Measurements from ENCODE around the gene SEZ6L. TPM values are rescaled to one million over a fixed set of nuclear protein-coding genes. Genes with fewer than 3 reads are reported as not detected.

The SEZ6L gene
- total RNA-seq, 1 experiment from 2014 or later, result not detected

DNA sequence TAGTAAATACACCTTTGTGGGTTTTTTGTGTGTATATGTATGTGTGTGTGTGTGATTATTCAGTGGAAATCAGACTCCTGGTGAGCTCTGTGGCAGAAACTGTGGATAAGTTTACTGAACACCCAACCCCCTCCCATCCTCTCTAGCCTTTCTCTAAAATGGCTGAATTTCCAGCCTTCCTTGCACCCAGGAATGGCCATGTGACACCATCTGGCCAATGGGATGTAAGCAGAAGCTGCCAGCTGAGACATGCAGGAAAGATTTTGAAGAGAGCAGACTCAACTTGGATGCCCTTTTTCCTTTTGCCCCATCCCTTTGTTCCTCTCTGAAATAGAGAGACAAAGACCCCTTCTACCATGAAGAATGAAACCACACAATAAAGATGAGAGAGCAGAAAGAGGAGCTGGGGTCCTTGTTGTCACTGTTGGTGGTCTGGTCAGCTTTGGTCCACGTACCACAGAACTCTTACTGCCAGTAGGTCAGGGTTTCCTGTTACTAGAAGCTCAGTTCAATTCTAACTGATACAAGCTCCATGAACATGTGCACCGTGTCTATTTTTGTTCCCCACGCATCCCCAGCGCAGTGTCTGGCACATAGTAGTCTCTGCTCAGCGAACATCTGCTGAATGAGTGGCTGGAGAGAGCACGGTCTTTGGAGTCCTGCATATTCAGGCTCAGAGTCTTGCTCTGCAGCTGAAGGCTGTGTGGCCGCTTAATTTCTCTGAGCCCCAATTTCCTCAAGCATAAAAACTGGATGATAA is 57.5 kb downstream of the SEZ6L start:
- Histone ChIP-seq H3F3A (ENCODE audit: low read length, unreplicated experiment) (no peaks in the 10 kb centered on the region), H4K20me1 (ENCODE audit: low read length) (no peaks in the 10 kb centered on the region), H3K36me3 (ENCODE audit: low read depth, low read length) (no peaks in the 10 kb centered on the region), H3K9me3 (ENCODE audit: low read length) (no peaks in the 10 kb centered on the region), H3K9me2 (replicated peaks; ENCODE audit: low read length) (no peaks in the 10 kb centered on the region), H2AFZ (ENCODE audit: low read length) (no peak overlapping the region), H3K27ac (ENCODE audit: low read length) (no peak overlapping the region), H3K4me3 (ENCODE audit: low read length) (no peak overlapping the region), H3K27me3 (ENCODE audit: low read length) (0 out of 2 replicates have a peak, but pooled peaks cover 3% of the 10 kb centered on the region), H3K79me2 (ENCODE audit: low read length) (no peaks in the 10 kb centered on the region), H3K9ac (ENCODE audit: low read length) (no peak overlapping the region), H3K4me2 (ENCODE audit: low read length) (no peak overlapping the region), H3K4me1 (ENCODE audit: insufficient read depth, low read length) (no peaks in the 10 kb centered on the region)
- no peak for ATAC-seq
- no TSS peak for BruUV-seq (replicated peaks)
- DNase-seq, result no peak
- ChIA-PET CTCF (no interaction called here), POLR2A (ENCODE audit: unreplicated experiment) (no interaction called here)
- no peak for TF ChIP-seq EZH2 (IDR thresholded peaks at IDR 0.05; ENCODE audit: low read length, unreplicated experiment)
- TF ChIP-seq EZH2phosphoT487 (IDR thresholded peaks at IDR 0.05; ENCODE audit: borderline replicate concordance, low read length), result no peak
- no peak for TF ChIP-seq CTCF (conservative IDR thresholded peaks at IDR 0.05; ENCODE audit: low read depth, low read length)
- intact Hi-C loops (cut with micrococcal nuclease), result no loop called here

DNA sequence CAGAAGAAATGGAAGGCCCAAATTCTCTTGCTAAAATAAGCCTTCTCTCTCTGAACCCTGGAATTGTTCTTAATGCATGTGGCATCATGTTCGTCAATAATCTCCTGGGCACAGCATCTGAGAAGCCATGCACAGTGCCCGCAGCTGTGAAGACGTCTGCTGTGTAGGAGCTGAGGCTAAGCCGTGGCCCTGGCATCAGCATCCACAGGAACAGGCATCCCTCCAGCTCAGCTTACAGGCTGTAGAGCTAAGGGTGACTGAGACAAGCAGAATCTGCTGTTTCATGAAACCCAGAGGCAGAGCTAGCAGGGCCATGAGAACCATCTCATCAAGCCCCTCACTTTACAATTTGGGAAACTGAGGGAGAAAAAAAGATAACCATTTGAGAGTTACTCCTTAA is 60.6 kb downstream of the SEZ6L start:
- Histone ChIP-seq H3K4me1 (ENCODE audit: insufficient read depth, low read length) (no peaks in the 10 kb centered on the region), H3F3A (ENCODE audit: low read length, unreplicated experiment) (no peaks in the 10 kb centered on the region), H3K9me3 (ENCODE audit: low read length) (no peaks in the 10 kb centered on the region), H2AFZ (ENCODE audit: low read length) (no peak overlapping the region), H3K9ac (ENCODE audit: low read length) (no peak overlapping the region), H3K79me2 (ENCODE audit: low read length) (no peaks in the 10 kb centered on the region), H3K27me3 (ENCODE audit: low read length) (peaks cover 15% of the 10 kb centered on the region; the same call in 1 of the 2 replicates), H4K20me1 (ENCODE audit: low read length) (no peaks in the 10 kb centered on the region), H3K4me3 (ENCODE audit: low read length) (no peak overlapping the region), H3K9me2 (replicated peaks; ENCODE audit: low read length) (no peaks in the 10 kb centered on the region), H3K4me2 (ENCODE audit: low read length) (no peak overlapping the region), H3K36me3 (ENCODE audit: low read depth, low read length) (no peaks in the 10 kb centered on the region), H3K27ac (ENCODE audit: low read length) (no peak overlapping the region)
- TF ChIP-seq CTCF (conservative IDR thresholded peaks at IDR 0.05; ENCODE audit: low read depth, low read length) (no peak), EZH2 (IDR thresholded peaks at IDR 0.05; ENCODE audit: low read length, unreplicated experiment) (no peak), EZH2phosphoT487 (IDR thresholded peaks at IDR 0.05; ENCODE audit: borderline replicate concordance, low read length) (no peak)
- intact Hi-C loops (cut with micrococcal nuclease), result no loop called here
- no peak for DNase-seq
- ChIA-PET CTCF (no interaction called here), POLR2A (ENCODE audit: unreplicated experiment) (no interaction called here)
- no peak for ATAC-seq
- no TSS peak for BruUV-seq (replicated peaks)

DNA sequence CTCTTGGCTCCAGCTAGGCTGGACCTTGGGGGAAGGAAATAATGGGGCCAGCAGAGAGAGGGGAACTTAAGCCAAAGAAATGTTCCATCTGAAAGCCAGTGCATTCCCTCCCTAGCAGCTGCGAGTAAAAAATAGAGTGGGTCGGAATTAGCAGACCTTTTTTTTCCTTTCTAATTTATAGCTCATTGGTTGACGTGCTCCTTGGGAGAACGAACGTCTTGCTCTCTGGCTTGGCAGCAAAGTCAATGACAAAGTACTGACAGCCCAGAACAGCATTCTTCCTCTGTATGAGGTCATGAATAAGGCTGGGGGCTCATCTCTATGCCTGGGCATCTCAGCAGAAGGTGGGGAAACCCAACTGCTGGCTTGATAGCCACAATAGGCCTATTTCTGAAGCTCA is 65.0 kb downstream of the SEZ6L start:
- ChIA-PET CTCF (no interaction called here), POLR2A (ENCODE audit: unreplicated experiment) (no interaction called here)
- Histone ChIP-seq H3K79me2 (ENCODE audit: low read length) (no peaks in the 10 kb centered on the region), H3K27ac (ENCODE audit: low read length) (no peak overlapping the region), H3K9me3 (ENCODE audit: low read length) (no peaks in the 10 kb centered on the region), H3K36me3 (ENCODE audit: low read depth, low read length) (no peaks in the 10 kb centered on the region), H3F3A (ENCODE audit: low read length, unreplicated experiment) (no peaks in the 10 kb centered on the region), H3K9ac (ENCODE audit: low read length) (no peak overlapping the region), H3K9me2 (replicated peaks; ENCODE audit: low read length) (no peaks in the 10 kb centered on the region), H3K4me1 (ENCODE audit: insufficient read depth, low read length) (no peaks in the 10 kb centered on the region), H3K4me3 (ENCODE audit: low read length) (no peak overlapping the region), H2AFZ (ENCODE audit: low read length) (no peak overlapping the region), H3K4me2 (ENCODE audit: low read length) (no peak overlapping the region), H4K20me1 (ENCODE audit: low read length) (no peaks in the 10 kb centered on the region), H3K27me3 (ENCODE audit: low read length) (peaks cover 13% of the 10 kb centered on the region; the same call in 1 of the 2 replicates)
- no TSS peak for BruUV-seq (replicated peaks)
- TF ChIP-seq CTCF (conservative IDR thresholded peaks at IDR 0.05; ENCODE audit: low read depth, low read length) (no peak), EZH2phosphoT487 (IDR thresholded peaks at IDR 0.05; ENCODE audit: borderline replicate concordance, low read length) (no peak), EZH2 (IDR thresholded peaks at IDR 0.05; ENCODE audit: low read length, unreplicated experiment) (no peak)
- ATAC-seq (no peak), DNase-seq (no peak)
- intact Hi-C loops (cut with micrococcal nuclease), result no loop called here
